Liver (tissue), 9 donors: Measurements from ENCODE around the gene ARMCX2. TPM values are rescaled to one million over a fixed set of nuclear protein-coding genes. Genes with fewer than 3 reads are reported as not detected.

Experiments used
- DNase-seq: peaks from one replicate; pipeline ENCODE4 v3.0.0-alpha.2; 2017; ENCODE audit warnings: low spot score
- H3K27ac ChIP-seq, 2 donors: one replicate each; pipeline ENCODE4 v1.7.0; 2013; ENCODE audit warnings: inconsistent platforms in 2 of 2, low read length in 2 of 2, control low read depth in 1 of 2, low read depth in 1 of 2, mild to moderate bottlenecking in 1 of 2
- H3K27me3 ChIP-seq, 4 donors: one replicate each; pipeline versions ENCODE4 v1.6.1 to v1.7.0; 2013; ENCODE audit warnings: low read length in 3 of 4, inconsistent platforms in 1 of 4, mild to moderate bottlenecking in 1 of 4, moderate library complexity in 1 of 4; ENCODE audit not compliant: control insufficient read depth in 4 of 4, insufficient read depth in 4 of 4
- H3K36me3 ChIP-seq, 4 donors: one replicate each; pipeline versions ENCODE4 v1.6.1 to v1.7.0; 2013; ENCODE audit warnings: low read length in 3 of 4, mild to moderate bottlenecking in 3 of 4, low read depth in 1 of 4, moderate library complexity in 1 of 4; ENCODE audit not compliant: control insufficient read depth in 4 of 4, insufficient read depth in 3 of 4
- H3K4me1 ChIP-seq, 4 donors: one replicate each; pipeline versions ENCODE4 v1.6.1 to v1.7.0; 2013; ENCODE audit warnings: low read length in 3 of 4, mild to moderate bottlenecking in 3 of 4, moderate library complexity in 1 of 4; ENCODE audit not compliant: control insufficient read depth in 4 of 4, insufficient read depth in 4 of 4
- H3K4me3 ChIP-seq, 3 donors: one replicate each; pipeline versions ENCODE4 v1.6.1 to v1.7.0; 2013; ENCODE audit warnings: low read length in 3 of 3, control low read depth in 1 of 3, low read depth in 1 of 3, mild to moderate bottlenecking in 1 of 3
- H3K9ac ChIP-seq, 2 donors: one replicate each; pipeline ENCODE4 v1.7.0; 2013; ENCODE audit warnings: low read length in 2 of 2, mild to moderate bottlenecking in 2 of 2, moderate library complexity in 2 of 2, control low read depth in 1 of 2, low read depth in 1 of 2
- H3K9me3 ChIP-seq, 4 donors: one replicate each; pipeline versions ENCODE4 v1.6.1 to v1.7.0; 2013; ENCODE audit warnings: low read length in 3 of 4; ENCODE audit not compliant: control insufficient read depth in 4 of 4
- ATF3 ChIP-seq: IDR thresholded peaks from 2 replicates; pipeline ENCODE4 v1.6.1; 2016; ENCODE audit warnings: antibody characterized with exemption
- EGR1 ChIP-seq, 2 donors: IDR thresholded peaks; 2 replicates each; pipeline ENCODE4 v1.6.1; 2016 to 2018; ENCODE audit warnings: antibody characterized with exemption in 2 of 2, low read depth in 2 of 2
- FOXA1 ChIP-seq: IDR thresholded peaks from 2 replicates; pipeline ENCODE4 v1.6.1; 2016; ENCODE audit warnings: antibody characterized with exemption
- FOXA2 ChIP-seq: IDR thresholded peaks from 2 replicates; pipeline ENCODE4 v1.6.1; 2016; ENCODE audit warnings: antibody characterized with exemption
- GABPA ChIP-seq, 2 donors: IDR thresholded peaks in 1 of 2; conservative IDR thresholded peaks in 1 of 2; 2 replicates each; pipeline ENCODE4 v1.6.1; 2016; ENCODE audit warnings: antibody characterized with exemption in 2 of 2, mild to moderate bottlenecking in 1 of 2, moderate library complexity in 1 of 2
- HNF4A ChIP-seq, 2 donors: conservative IDR thresholded peaks; 2 replicates each; pipeline ENCODE4 v1.6.1; 2016; ENCODE audit warnings: antibody characterized with exemption in 2 of 2, mild to moderate bottlenecking in 2 of 2
- HNF4G ChIP-seq: IDR thresholded peaks from 2 replicates; pipeline ENCODE4 v1.6.1; 2016; ENCODE audit warnings: antibody characterized with exemption
- JUND ChIP-seq, 2 donors: IDR thresholded peaks; 2 replicates each; pipeline ENCODE4 v1.6.1; 2016; ENCODE audit warnings: antibody characterized with exemption in 2 of 2
- MAX ChIP-seq: IDR thresholded peaks from 2 replicates; pipeline ENCODE4 v1.6.1; 2016; ENCODE audit warnings: antibody characterized with exemption
- NR2F2 ChIP-seq: IDR thresholded peaks from 2 replicates; pipeline ENCODE4 v1.6.1; 2016; ENCODE audit warnings: antibody characterized with exemption
- RAD21 ChIP-seq, 2 donors: IDR thresholded peaks; 2 replicates each; pipeline ENCODE4 v1.6.1; 2016; ENCODE audit warnings: antibody characterized with exemption in 2 of 2, mild to moderate bottlenecking in 2 of 2
- RXRA ChIP-seq, 2 donors: IDR thresholded peaks; 2 replicates each; pipeline ENCODE4 v1.6.1; 2017 to 2018; ENCODE audit warnings: antibody characterized with exemption in 2 of 2, mild to moderate bottlenecking in 1 of 2
- SP1 ChIP-seq: IDR thresholded peaks from 2 replicates; pipeline ENCODE4 v1.6.1; 2018; ENCODE audit warnings: antibody characterized with exemption, mild to moderate bottlenecking
- TAF1 ChIP-seq: conservative IDR thresholded peaks from 2 replicates; pipeline ENCODE4 v1.6.1; 2016; ENCODE audit warnings: antibody characterized with exemption, mild to moderate bottlenecking
- YY1 ChIP-seq: IDR thresholded peaks from 2 replicates; pipeline ENCODE4 v1.6.1; 2016; ENCODE audit warnings: antibody characterized with exemption, mild to moderate bottlenecking
- WGBS: extraction: QIAGEN DNeasy Blood & Tissue Kit; methylation state at CpG from one replicate; pipeline ENCODE4 v1.1.7; 2013; 5-methylcytosine and 5-hydroxymethylcytosine counted together
- polyA plus RNA-seq, 2 donors: library from polyadenylated mRNA; stranded (reverse) in 1 of 2; unstranded in 1 of 2; fragments of 200-250 nt in 1 of 2; fragments of >200 nt in 1 of 2; fragmentation: Nextera tagmentation in 1 of 2; extraction: Ambion mirVana in 1 of 2; gene quantifications; one replicate each; pipeline versions ENCODE4 v1.2.1 to v1.2.3, GENCODE V29; 2013 to 2015
- total RNA-seq, 2 donors: library from RNA; depleted of rRNA; stranded (reverse); fragments of >200 nt; gene quantifications; one replicate each; pipeline ENCODE4 v1.2.3, GENCODE V29; 2014
- TF ChIP-seq, protein P1 (sequence below): IDR thresholded peaks from 2 replicates; pipeline ENCODE4 v1.6.1; 2016; ENCODE audit warnings: antibody characterized with exemption, mild to moderate bottlenecking
- TF ChIP-seq, protein P2 (sequence below): fragments of 150-350 bp; IDR thresholded peaks from 2 replicates; pipeline ENCODE4 v1.5.1; 2017; ENCODE audit warnings: improper control_type of control experiment, low read depth, low read length; ENCODE audit not compliant: missing input control
- donor health status: healthy.
- donor health status: healthy.
- donor health status: healthy.
- donor health status: healthy.
- donor health status: healthy.

The ARMCX2 gene
- total and polyA plus RNA-seq, 4 donors = 0.60 to 7.5 (median 3.2) TPM

- H3K27me3 ChIP-seq = no peaks in the 10 kb centered on the region
- 76% methylated on average over 1 of the region's 1 CpG for WGBS
- H3K9ac ChIP-seq = no peak overlapping the region
- H3K36me3 ChIP-seq = no peaks in the 10 kb centered on the region
- no peak overlapping the region for H3K27ac ChIP-seq
- H3K4me3 ChIP-seq = no peak overlapping the region
- H3K9me3 ChIP-seq = no peaks in the 10 kb centered on the region
- TF ChIP-seq EGR1 (IDR thresholded peaks at IDR 0.05; ENCODE audit: low read depth in 2 of 2) = no peak
- no peak for TF ChIP-seq TAF1
- TF ChIP-seq NR2F2 = no peak
- no peak for TF ChIP-seq RXRA (IDR thresholded peaks at IDR 0.05)
- no peak for TF ChIP-seq MAX
- no peak for TF ChIP-seq ATF3
- TF ChIP-seq JUND (IDR thresholded peaks at IDR 0.05) = no peak
- TF ChIP-seq, protein P1, sequence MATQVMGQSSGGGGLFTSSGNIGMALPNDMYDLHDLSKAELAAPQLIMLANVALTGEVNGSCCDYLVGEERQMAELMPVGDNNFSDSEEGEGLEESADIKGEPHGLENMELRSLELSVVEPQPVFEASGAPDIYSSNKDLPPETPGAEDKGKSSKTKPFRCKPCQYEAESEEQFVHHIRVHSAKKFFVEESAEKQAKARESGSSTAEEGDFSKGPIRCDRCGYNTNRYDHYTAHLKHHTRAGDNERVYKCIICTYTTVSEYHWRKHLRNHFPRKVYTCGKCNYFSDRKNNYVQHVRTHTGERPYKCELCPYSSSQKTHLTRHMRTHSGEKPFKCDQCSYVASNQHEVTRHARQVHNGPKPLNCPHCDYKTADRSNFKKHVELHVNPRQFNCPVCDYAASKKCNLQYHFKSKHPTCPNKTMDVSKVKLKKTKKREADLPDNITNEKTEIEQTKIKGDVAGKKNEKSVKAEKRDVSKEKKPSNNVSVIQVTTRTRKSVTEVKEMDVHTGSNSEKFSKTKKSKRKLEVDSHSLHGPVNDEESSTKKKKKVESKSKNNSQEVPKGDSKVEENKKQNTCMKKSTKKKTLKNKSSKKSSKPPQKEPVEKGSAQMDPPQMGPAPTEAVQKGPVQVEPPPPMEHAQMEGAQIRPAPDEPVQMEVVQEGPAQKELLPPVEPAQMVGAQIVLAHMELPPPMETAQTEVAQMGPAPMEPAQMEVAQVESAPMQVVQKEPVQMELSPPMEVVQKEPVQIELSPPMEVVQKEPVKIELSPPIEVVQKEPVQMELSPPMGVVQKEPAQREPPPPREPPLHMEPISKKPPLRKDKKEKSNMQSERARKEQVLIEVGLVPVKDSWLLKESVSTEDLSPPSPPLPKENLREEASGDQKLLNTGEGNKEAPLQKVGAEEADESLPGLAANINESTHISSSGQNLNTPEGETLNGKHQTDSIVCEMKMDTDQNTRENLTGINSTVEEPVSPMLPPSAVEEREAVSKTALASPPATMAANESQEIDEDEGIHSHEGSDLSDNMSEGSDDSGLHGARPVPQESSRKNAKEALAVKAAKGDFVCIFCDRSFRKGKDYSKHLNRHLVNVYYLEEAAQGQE = no peak
- TF ChIP-seq YY1 = no peak
- TF ChIP-seq HNF4A (conservative IDR thresholded peaks at IDR 0.05) = no peak
- TF ChIP-seq FOXA1 = no peak
- TF ChIP-seq RAD21 (IDR thresholded peaks at IDR 0.05) = no peak
- TF ChIP-seq, protein P2, sequence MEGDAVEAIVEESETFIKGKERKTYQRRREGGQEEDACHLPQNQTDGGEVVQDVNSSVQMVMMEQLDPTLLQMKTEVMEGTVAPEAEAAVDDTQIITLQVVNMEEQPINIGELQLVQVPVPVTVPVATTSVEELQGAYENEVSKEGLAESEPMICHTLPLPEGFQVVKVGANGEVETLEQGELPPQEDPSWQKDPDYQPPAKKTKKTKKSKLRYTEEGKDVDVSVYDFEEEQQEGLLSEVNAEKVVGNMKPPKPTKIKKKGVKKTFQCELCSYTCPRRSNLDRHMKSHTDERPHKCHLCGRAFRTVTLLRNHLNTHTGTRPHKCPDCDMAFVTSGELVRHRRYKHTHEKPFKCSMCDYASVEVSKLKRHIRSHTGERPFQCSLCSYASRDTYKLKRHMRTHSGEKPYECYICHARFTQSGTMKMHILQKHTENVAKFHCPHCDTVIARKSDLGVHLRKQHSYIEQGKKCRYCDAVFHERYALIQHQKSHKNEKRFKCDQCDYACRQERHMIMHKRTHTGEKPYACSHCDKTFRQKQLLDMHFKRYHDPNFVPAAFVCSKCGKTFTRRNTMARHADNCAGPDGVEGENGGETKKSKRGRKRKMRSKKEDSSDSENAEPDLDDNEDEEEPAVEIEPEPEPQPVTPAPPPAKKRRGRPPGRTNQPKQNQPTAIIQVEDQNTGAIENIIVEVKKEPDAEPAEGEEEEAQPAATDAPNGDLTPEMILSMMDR = no peak
- TF ChIP-seq HNF4G = no peak
- no peak for TF ChIP-seq GABPA (IDR thresholded peaks at IDR 0.05 in 1 of 2, conservative IDR thresholded peaks at IDR 0.05 in 1 of 2)
- no peak for DNase-seq
- H3K4me1 ChIP-seq = no peaks in the 10 kb centered on the region
Measured at GRCh38 chrX:101677028-101677427, 17.4 kb upstream of the ARMCX2 start.

GRCh38 chrX:101676571-101676970 is 16.9 kb upstream of the ARMCX2 start:
- H3K27me3 ChIP-seq = no peaks in the 10 kb centered on the region
- 58% methylated on average over 3 of the region's 3 CpGs for WGBS

More at GRCh38 chrX:101676571-101676970, 16.9 kb upstream of the ARMCX2 start:
- DNase-seq = no peak
- H3K4me3 ChIP-seq = no peak overlapping the region
- H3K36me3 ChIP-seq = no peaks in the 10 kb centered on the region
- no peak overlapping the region for H3K9ac ChIP-seq
- no peaks in the 10 kb centered on the region for H3K9me3 ChIP-seq
- H3K4me1 ChIP-seq = no peaks in the 10 kb centered on the region
- H3K27ac ChIP-seq = no peak overlapping the region
- no peak for TF ChIP-seq GABPA (IDR thresholded peaks at IDR 0.05 in 1 of 2, conservative IDR thresholded peaks at IDR 0.05 in 1 of 2)
- TF ChIP-seq JUND (IDR thresholded peaks at IDR 0.05) = no peak
- TF ChIP-seq MAX = no peak
- no peak for TF ChIP-seq HNF4G
- no peak for TF ChIP-seq FOXA2
- no peak for TF ChIP-seq EGR1 (IDR thresholded peaks at IDR 0.05; ENCODE audit: low read depth in 2 of 2)
- no peak for TF ChIP-seq HNF4A (conservative IDR thresholded peaks at IDR 0.05)
- no peak for TF ChIP-seq TAF1
- no peak for TF ChIP-seq YY1
- TF ChIP-seq, protein P2 = no peak
- no peak for TF ChIP-seq ATF3
- TF ChIP-seq FOXA1 = no peak
- no peak for TF ChIP-seq SP1
- TF ChIP-seq, protein P1 = no peak
- TF ChIP-seq NR2F2 = no peak
